Activated CD8-positive, alpha-beta memory T cell treated with anti-CD3 and anti-CD28 coated beads for 48 hours (primary cell): ENCODE measurements around the gene FAM177A1.

Source experiments
- DNase-seq, 3 experiments: peaks; one replicate each; pipeline ENCODE4 v3.0.0-alpha.2; 2020; ENCODE audit warnings: low read depth in 2 of 3, low spot score in 2 of 3

The FAM177A1 gene

GRCh38 chr14:35122696-35123387, 76.8 kb downstream of the FAM177A1 start:
- DNase-seq: no peak

- no peak for DNase-seq
Measured at GRCh38 chr14:35123388-35123703, 77.3 kb downstream of the FAM177A1 start.

DNA sequence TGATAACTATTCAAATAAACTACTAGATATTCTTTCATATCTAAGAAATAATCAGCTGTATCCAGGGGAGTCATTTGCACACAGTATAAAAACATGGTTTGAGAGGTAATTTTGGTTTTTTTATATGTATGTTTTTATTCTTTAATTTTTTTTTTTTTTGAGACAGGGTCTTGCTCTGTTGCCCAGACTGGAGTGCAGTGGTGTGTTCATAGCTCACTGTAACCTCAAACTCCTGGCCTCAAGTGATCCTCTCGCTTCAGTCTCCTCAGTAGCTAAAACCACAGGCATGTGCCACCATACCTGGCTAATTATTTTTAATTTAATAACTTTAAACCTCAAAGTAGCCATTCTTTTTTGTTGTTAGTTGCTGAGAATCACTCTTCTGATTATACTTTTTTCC, 78.1 kb downstream of the FAM177A1 start:
- no peak for DNase-seq
